NCI-H187 treated with DMSO at 0.1 percent for 48 hours (cell line): Measurements from ENCODE around the gene DGKD.

Source experiments
- DNase-seq: peaks from one replicate; lab custom pipeline; 2025; lab: John Stamatoyannopoulos, UW

DGKD gene

GRCh38 chr2:233501198-233502076 lies 147.1 kb downstream of the DGKD start:
- DNase-seq = no peak

- DNase-seq = no peak
These were observed 149.2 kb downstream of the DGKD start for GRCh38 chr2:233503481-233503880.

GRCh38 chr2:233503947-233504637 lies 149.8 kb downstream of the DGKD start:
- no peak for DNase-seq

- no peak for DNase-seq
These were observed 159.8 kb downstream of the DGKD start for GRCh38 chr2:233513953-233514655.

GRCh38 chr2:233519787-233520611 lies 165.7 kb downstream of the DGKD start:
- no peak for DNase-seq
